ENCODE measurements around the gene RASGRF1.

RASGRF1 gene

DNA sequence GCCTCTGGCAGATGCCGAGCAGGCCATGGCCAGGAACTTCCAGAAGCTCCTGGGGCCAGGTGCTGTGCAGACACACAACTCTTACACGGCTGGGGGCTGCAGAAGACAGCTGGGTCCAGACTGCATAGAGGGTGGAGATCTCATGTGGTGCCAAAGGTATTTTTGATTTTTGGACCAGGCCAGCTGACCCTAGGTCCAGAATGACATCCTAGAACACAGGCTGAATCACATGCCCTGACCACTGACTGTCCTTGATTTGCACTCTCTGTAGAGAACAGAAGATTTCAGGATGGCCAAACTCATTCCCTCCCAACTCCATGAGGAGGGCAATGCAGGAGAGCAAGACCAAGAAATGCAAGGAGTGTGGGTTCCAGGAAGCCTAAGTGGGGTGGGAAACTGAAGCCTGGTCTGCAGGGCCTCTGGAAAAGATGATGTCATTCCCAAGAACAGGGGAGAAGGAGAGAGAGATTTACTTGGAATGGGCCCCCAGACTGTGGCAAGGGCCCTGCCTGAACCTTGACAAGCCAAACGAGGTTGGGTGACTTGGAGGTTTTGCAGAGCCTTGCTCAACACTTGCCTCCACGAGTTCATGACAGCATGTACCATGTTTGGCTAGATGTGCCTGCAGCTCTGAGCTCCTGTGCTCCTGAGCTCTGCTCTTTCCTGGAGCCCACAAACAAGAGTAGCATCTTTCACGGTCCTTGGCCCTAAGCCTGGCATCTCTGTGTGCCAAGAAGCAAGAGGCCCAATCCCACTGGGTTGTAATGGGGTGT is 107.2 kb downstream of the RASGRF1 start:
- no peak for DNase-seq

DNA sequence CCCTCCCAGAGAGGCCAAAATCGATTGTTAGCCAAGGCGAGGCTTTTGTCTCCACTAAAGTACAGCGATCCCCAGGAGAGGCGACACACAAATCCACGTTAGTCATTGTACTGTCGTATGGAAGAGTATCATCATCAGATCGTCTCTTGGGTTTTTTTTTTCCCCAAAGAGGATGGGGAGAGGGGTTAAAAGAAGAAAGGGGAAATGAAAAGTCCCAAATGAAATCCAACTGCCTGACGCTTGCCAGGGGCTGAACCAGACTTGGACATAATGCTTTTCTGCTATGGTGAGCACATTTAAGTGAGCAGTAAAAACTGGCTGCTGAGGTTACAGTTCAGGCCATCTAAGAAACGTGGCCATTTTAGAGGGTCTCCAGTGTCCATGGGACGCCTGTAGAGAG is 107.8 kb downstream of the RASGRF1 start:
- DNase-seq = no peak

- no peak for DNase-seq
Observed at GRCh38 chr15:78981532-78982313, 108.9 kb downstream of the RASGRF1 start.

DNA sequence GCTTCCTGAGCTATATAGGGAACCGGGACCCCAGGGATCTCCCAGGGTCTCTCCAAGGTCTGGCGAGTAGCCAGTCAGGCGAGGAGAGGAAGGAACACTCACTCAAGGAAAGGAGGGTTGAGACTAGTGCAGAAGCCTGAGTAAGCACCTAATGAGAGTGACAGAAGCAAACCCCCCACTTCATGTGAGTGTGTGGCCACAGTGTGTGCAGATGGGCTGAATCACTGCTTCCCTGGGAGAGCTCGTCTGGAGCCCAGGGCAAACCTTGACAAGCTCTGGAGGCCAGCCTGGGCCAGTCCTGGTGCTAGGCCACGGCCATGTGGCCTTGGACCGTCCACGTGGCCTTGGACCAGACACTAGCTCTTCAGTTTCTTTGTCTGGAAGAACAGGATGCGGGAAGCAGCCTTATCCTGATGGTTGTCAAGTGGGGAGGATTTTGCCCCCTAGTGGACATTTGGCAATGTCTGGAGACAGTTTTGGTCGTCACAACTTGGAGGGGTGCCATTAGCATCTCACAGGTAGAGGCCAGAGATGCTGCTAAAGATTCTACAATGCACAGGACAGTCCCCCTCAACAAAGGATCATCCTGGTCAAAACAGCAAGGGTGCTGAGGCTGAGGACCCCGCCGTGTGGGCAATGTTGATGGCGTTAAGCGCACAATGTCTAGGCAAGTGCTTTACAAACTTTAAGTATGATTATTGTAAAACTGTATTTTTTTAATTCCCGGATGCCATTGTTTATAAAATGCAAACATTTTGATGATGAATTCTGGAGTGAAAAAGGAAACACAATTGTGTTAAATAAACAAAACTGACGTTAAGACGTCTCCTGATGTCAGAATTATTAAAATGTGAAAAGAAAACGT is 110.9 kb downstream of the RASGRF1 start:
- peak; percentile 10 for DNase-seq

- no peak for DNase-seq
Observed at GRCh38 chr15:78978601-78979179, 111.9 kb downstream of the RASGRF1 start.

GRCh38 chr15:78977591-78978347 is 112.8 kb downstream of the RASGRF1 start:
- no peak for DNase-seq

GRCh38 chr15:78977091-78977571 is 113.4 kb downstream of the RASGRF1 start:
- no peak for DNase-seq

DNA sequence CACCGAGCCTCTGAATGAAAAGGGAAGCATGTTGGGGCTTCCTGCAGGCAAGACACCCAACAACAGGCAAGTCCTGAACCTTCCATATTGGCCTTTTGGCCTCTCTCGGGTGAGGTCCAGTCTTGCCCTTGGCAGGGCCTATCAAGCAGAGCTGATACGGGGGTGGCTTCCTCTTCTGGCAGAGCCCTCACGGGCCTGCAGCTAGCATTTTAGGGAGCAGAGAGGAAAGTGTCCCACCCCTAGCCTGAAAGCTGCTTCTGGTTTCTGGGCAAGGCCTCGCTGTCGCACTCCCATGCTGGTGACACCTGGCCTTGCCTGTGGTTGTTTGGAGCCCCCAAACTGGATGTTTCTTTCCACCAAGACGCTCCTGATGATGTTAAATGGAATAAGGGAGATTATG is 113.9 kb downstream of the RASGRF1 start:
- no peak for DNase-seq

DNA sequence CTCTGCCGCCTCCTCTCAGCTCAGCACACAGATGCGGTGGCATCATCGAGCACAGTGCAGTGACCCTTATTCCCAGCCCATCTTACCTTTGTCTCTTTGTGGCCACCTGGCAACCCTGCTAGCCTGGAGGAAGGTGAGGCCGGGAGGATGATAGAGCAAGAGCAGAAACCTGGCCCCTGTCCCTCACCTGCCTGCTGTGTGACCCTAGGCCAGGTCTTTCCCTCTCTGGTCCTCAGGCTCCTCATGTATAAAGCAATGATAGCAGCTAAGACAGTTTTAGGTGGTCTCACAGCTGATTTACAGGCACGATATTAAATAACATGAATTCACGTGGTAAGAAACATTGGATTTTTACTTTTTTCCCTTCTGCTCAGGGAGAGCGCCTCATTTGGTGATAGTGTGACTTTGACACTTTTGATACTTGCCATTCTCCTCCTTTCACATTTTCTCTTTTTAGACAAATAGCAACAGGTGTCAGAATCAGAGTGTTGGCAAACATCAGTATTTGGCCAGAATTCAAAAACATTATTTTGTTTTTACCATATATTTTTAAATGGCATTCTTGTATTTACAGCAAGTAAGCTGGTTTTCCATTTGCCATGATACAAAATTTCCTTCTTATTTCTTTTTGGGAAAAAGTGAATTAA is 116.2 kb downstream of the RASGRF1 start:
- no peak for DNase-seq

GRCh38 chr15:78969687-78970349 is 120.8 kb downstream of the RASGRF1 start:
- DNase-seq = no peak

- DNase-seq = no peak
Observed at GRCh38 chr15:78968539-78969271, 121.9 kb downstream of the RASGRF1 start.

- no peak for DNase-seq
Observed at GRCh38 chr15:78968114-78968513, 122.5 kb downstream of the RASGRF1 start.

GRCh38 chr15:78960308-78960707 is 130.3 kb downstream of the RASGRF1 start:
- DNase-seq = no peak

GRCh38 chr15:78959360-78959759 is 131.2 kb downstream of the RASGRF1 start:
- no peak for DNase-seq

- DNase-seq = no peak
Observed at GRCh38 chr15:78957416-78958093, 133.0 kb downstream of the RASGRF1 start.

DNA sequence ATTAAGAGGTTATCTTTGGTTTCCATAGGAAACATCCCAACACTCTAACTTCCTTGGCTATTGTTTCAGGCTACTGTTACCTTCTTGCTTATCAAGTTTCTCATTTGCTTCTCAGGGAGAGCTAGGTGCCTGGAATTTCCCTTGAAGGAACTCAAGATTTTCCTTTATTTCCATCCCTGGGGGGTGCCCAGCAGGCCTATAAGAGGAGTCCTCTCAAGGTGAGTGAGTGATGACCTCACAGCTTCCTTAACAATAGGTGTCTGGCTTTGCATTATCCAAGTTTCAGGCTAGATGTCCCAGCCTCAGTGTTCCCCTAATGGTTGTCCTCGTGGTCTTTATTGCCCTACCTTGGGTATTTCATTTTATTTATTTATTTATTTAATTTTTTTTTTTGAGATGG is 133.6 kb downstream of the RASGRF1 start:
- no peak for DNase-seq

- DNase-seq = no peak
Observed at GRCh38 chr15:78955355-78955754, 135.2 kb downstream of the RASGRF1 start.

GRCh38 chr15:78951841-78952238 is 138.7 kb downstream of the RASGRF1 start:
- no peak for DNase-seq

Data from stimulated activated CD4-positive, alpha-beta T cell treated with anti-CD3 and anti-CD28 coated beads, Interleukin-12 subunit alpha, Interleukin-12 subunit beta, amount 100 ng/mL, for 4 hours (primary cell).